ENCODE data around the gene SPATA16.

The SPATA16 gene

DNA sequence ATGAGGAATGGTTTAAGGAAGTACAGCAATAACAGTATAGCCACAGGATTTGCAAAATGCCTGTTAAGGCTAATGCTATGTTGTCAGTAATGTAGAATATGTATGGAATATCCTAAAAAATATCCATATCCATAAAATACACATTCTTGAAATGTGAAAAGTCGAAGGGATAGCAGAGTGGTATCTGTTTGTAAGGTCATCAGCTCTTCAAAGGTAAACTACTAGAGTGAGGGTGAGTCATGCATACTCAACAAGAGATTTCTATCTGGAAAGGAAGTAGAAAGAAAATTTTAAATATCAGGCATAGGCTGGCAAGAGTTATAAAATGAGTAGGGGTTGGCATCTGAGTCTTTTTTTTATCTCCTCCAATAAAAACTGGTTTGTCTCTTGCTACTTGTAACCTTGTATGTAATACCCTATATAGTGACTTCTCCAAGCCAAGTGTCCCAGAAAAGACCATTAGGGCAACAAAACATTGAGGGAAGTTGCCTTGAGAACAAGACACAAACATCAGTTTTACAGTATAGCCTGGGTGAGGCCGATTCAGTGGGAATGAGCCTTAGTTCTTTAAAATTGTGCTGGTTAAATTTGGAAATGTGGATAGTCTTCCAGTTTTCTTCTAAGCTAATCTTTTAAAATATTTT lies 103.1 kb downstream of the SPATA16 start:
- TF ChIP-seq, protein P1, sequence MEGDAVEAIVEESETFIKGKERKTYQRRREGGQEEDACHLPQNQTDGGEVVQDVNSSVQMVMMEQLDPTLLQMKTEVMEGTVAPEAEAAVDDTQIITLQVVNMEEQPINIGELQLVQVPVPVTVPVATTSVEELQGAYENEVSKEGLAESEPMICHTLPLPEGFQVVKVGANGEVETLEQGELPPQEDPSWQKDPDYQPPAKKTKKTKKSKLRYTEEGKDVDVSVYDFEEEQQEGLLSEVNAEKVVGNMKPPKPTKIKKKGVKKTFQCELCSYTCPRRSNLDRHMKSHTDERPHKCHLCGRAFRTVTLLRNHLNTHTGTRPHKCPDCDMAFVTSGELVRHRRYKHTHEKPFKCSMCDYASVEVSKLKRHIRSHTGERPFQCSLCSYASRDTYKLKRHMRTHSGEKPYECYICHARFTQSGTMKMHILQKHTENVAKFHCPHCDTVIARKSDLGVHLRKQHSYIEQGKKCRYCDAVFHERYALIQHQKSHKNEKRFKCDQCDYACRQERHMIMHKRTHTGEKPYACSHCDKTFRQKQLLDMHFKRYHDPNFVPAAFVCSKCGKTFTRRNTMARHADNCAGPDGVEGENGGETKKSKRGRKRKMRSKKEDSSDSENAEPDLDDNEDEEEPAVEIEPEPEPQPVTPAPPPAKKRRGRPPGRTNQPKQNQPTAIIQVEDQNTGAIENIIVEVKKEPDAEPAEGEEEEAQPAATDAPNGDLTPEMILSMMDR (IDR thresholded peaks at IDR 0.05; ENCODE audit: low read depth, low read length, missing control alignments): no peak
- in situ Hi-C loops (cut with HindIII; ENCODE audit: low pct_ligation_motif_present, low sequenced_read_pairs): no loop called here

GRCh38 chr3:173030273-173030672 lies 110.8 kb downstream of the SPATA16 start:
- TF ChIP-seq, protein P1 (IDR thresholded peaks at IDR 0.05; ENCODE audit: low read depth, low read length, missing control alignments): no peak
- no peaks in the 10 kb centered on the region for H3K27me3 ChIP-seq (replicated peaks)
- DNase-seq: no peak
- no peaks in the 10 kb centered on the region for H3K36me3 ChIP-seq (replicated peaks)
- no peak overlapping the region for H3K4me3 ChIP-seq (ENCODE audit: low read depth, low read length)
- H3K27ac ChIP-seq: no peak overlapping the region
- in situ Hi-C loops (cut with HindIII; ENCODE audit: low pct_ligation_motif_present, low sequenced_read_pairs): no loop called here

More for the DNA sequence above, 103.1 kb downstream of the SPATA16 start:
- H3K27ac ChIP-seq: no peak overlapping the region
- H3K36me3 ChIP-seq (replicated peaks): no peaks in the 10 kb centered on the region
- no peaks in the 10 kb centered on the region for H3K27me3 ChIP-seq (replicated peaks)
- no peak overlapping the region for H3K4me3 ChIP-seq (ENCODE audit: low read depth, low read length)
- no peak for DNase-seq

GRCh38 chr3:173028351-173028750 lies 112.7 kb downstream of the SPATA16 start:
- TF ChIP-seq, protein P1 (IDR thresholded peaks at IDR 0.05; ENCODE audit: low read depth, low read length, missing control alignments): no peak
- no peak overlapping the region for H3K4me3 ChIP-seq (ENCODE audit: low read depth, low read length)
- H3K27ac ChIP-seq: no peak overlapping the region
- no peak for DNase-seq
- no peaks in the 10 kb centered on the region for H3K36me3 ChIP-seq (replicated peaks)
- H3K27me3 ChIP-seq (replicated peaks): no peaks in the 10 kb centered on the region
- in situ Hi-C loops (cut with HindIII; ENCODE audit: low pct_ligation_motif_present, low sequenced_read_pairs): no loop called here

DNA sequence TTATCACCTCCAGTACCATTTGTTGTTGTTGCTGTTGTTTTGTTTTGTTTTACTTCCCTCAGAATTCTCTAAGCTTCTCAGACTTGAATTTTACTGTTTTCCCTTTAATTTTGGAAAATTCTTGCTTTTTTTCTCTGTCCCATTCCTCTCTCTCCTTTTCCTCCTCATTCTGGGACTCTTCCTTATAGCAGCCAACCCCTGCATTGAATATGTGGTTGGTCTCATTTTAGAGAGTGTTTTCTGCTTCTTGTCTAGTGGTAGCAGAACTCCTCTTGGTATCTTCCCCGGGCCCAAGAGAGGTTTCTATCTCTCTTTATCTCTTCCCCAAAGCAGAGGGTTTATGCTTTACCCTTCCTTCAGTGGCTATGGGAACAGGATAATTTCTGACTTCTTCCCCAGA lies 113.6 kb downstream of the SPATA16 start:
- in situ Hi-C loops (cut with HindIII; ENCODE audit: low pct_ligation_motif_present, low sequenced_read_pairs): no loop called here
- no peak for DNase-seq
- no peak overlapping the region for H3K27ac ChIP-seq
- TF ChIP-seq, protein P1 (IDR thresholded peaks at IDR 0.05; ENCODE audit: low read depth, low read length, missing control alignments): no peak
- no peaks in the 10 kb centered on the region for H3K36me3 ChIP-seq (replicated peaks)
- H3K4me3 ChIP-seq (ENCODE audit: low read depth, low read length): no peak overlapping the region
- no peaks in the 10 kb centered on the region for H3K27me3 ChIP-seq (replicated peaks)

DNA sequence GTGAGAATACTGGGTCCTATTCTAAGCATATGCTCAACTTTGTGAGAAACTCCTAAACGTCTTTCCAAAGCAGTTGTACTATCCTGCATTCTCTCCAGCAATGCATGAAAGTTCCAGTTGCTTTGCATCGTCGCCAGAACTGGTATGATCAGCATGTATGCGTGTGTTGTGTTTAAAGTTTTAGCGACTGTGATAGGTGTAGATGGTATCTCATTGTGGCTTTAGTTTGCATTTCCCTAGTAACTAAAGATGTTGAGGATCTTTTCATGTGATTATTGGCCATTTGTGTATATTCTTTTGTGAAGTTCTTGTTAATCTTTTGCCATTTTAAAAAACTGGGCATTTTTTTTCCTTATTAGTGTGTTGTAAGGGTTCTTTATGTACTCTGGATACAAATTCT lies 115.1 kb downstream of the SPATA16 start:
- DNase-seq: no peak
- Histone ChIP-seq H3K27me3 (replicated peaks) (no peaks in the 10 kb centered on the region), H3K27ac (no peak overlapping the region), H3K36me3 (replicated peaks) (no peaks in the 10 kb centered on the region), H3K4me3 (ENCODE audit: low read depth, low read length) (no peak overlapping the region)
- in situ Hi-C loops (cut with HindIII; ENCODE audit: low pct_ligation_motif_present, low sequenced_read_pairs): no loop called here
- TF ChIP-seq, protein P1 (IDR thresholded peaks at IDR 0.05; ENCODE audit: low read depth, low read length, missing control alignments): no peak

Measured in brain microvascular endothelial cell (primary cell).